Stimulated activated CD8-positive, alpha-beta memory T cell treated with anti-CD3 and anti-CD28 coated beads, Interleukin-4, amount 100 ng/mL, for 24 hours (primary cell): ENCODE data around the gene BPIFA2.

ENCODE experiments used
- DNase-seq: peaks from one replicate; pipeline ENCODE4 v3.0.0-alpha.2; 2020; ENCODE audit warnings: low read depth

BPIFA2 gene

DNA sequence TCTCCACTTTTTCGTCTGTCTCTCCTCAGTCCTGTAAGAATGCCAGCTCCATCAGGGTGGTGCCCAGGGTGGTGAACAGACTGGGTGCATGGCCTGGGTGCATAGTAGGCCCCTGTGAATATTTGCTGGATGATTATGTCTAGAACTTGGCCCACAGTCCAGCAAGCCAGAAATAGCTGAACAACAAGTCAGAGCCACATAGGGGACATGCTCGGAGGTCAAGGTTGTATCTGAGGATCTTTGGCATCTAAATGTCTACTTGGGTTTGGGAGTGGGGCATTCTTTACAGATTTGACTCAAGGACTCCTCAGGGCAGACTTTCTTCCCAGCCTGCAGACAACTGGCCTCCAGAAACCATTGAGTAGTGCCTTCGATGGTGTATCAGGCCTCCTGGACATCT lies 31.1 kb downstream of the BPIFA2 start:
- DNase-seq: no peak

DNA sequence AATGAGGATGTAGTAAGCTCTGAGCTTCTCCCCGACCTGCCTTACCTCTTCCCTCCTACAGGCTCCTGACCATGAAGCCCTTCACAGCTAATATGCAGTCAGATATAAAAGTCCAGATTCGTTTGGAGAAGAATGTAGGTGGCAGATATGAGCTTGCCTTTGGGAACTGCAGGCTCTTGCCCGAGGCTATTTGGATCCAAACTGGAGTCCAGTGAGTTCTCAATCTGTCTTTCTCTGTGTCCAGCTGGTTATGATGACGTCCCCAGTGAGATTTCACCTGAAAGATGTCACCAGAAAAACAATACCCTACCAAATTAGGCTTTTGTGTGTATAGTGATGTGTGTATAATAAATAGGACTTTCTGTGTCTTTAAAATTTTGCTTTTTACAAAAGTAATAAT lies 34.5 kb downstream of the BPIFA2 start:
- no peak for DNase-seq

DNA sequence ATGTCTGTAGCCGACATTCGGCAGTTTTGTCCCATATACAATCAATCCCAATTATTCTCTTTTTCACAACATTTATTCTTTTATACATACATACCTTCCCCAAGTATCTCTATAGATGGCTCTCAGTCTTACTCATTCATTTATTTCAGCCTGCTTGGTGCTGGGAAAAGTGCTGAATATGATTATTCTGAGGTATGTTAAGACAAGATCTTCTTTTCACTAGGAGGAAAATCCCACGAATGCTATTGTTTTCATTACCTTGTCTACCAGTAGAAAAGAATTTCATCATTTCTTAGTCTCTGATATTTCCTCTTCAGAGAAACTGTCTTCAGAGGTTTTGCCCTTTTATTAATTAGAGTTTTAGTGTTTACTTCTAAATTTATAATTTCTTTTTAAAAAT lies 35.5 kb downstream of the BPIFA2 start:
- no peak for DNase-seq

DNA sequence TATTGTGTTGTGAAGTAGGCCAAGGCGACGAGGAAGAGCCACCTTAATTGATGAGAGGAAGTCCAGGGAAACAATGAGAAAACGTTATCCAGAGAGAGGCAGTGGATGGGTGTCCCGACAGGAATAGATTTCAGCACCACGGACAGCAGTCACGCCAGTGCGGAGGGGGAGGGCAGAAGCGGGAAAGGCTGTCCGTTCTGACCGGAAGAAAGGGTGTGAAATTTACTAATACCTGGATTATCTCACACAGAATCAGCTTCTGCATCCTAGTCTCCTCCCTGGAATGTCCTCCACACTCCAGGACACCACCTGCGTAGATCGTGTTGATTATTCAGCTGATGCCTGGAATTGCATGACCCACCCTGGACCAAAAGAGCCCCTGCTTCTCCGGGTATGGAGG lies 41.8 kb downstream of the BPIFA2 start:
- no peak for DNase-seq

DNA sequence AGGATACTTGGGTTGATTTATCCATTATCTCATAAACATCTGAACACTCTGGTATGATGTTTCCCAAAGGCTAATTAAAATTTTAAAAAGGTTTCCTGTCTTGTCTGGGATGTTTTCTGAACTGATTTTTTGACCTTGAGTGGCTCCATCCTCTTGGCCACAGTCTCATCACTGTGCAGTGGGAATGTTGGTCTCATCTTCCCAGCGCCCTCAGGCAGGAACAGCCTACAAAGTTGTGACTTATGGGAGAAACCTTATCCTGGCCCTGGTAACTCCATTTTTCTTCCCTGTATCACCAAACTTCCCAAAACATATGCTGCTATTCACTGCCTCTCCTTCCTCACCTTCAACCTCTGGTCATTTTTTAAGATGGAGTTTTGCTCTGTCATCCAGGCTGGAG lies 42.4 kb downstream of the BPIFA2 start:
- DNase-seq: no peak

DNA sequence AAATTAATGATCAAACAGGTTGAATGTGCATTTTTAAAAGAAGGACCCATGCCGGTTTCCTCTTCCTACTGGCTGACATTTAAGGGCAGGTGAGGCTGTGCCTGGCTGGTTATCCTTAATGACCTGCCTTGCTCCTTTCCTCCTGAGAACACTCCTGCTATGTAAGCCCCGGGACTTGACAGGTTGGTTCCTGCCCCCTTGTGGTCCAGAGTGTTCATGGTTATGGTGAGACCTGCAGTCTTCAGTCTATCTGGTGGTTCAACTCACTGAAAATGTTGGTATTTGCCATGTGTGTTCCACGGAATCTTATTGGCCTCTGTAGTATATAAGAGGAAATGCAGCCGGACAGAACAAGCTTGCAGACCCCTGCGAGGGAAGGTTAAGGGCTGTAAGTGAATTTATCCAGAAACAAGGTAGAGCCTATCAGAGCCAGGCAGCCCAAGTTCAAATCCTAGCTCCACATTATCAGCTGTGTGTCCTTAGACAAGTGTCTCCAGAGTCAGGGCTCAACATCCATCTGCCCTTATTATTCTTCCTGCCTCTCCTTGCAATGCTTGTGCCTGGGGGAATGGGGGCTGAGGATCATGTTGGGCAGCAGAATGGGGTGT lies 44.0 kb downstream of the BPIFA2 start:
- no peak for DNase-seq

DNA sequence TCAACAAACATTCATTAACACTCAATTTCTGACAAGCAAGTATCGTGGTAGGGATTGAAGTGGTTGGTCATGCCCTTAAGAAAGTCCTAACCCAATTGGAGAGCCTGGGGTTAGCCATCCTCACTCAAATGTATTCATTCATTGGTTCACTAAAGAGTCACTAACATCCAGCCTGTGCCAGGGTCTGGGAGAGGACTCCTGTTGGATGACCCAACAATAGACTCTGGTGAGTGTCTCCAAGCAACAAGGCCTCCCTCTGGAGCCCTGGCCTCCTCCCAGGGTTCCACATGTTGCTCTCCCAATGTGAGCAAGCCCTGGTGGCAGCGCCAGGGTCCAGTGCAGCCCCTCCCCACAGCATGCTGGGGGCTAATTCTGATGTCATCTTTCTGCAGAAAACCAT lies 49.1 kb downstream of the BPIFA2 start, which contains the start of gene BPIFA3:
BPIFA3 (plus strand) TSS at position 301 of the 400 bp plus-strand sequence. CDS start 185 bp downstream, outside the sequence.
- DNase-seq: no peak

DNA sequence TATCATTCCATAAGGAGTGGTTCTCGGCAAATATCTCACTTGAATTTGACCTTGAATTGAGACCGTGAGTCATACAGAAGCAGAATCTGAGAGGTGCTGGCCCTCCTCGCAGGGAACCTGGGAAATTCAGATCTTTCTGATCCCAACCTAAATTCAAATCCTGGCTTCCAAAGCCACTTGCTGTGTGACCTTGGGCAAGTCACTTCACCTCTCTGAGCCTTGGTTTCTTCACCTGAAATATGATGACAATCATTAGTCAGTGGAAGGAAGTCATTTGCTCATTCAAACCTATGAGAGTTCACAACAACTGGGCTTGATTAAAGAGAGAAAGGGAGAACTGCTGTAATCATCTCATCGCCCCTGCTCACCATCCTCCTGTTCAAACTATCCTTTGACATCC lies 56.4 kb downstream of the BPIFA2 start:
- DNase-seq: no peak

DNA sequence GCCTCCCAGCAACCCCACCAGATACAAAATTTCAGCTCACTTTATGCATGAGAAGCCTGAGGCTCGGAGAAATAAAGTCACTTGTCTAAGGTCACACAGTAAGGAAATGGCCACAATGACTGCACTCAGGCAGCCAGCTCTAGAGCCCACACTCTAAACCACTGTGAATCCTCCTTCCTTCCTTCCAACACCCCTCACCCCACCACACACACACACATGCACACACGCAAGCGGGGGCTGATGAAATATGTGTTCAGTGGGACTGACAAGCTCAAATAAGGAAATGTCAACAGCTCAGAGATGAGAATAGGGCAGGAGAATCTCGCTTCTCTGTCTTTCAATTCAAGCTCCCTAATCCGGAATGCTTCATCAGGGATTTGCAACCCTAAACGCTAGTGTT lies 61.9 kb downstream of the BPIFA2 start:
- no peak for DNase-seq
